Measurements from ENCODE around the gene ZNF334.
A peak's percentile ranks its signal among the peaks of the same experiment; 100 is the strongest.

The ZNF334 gene

DNA sequence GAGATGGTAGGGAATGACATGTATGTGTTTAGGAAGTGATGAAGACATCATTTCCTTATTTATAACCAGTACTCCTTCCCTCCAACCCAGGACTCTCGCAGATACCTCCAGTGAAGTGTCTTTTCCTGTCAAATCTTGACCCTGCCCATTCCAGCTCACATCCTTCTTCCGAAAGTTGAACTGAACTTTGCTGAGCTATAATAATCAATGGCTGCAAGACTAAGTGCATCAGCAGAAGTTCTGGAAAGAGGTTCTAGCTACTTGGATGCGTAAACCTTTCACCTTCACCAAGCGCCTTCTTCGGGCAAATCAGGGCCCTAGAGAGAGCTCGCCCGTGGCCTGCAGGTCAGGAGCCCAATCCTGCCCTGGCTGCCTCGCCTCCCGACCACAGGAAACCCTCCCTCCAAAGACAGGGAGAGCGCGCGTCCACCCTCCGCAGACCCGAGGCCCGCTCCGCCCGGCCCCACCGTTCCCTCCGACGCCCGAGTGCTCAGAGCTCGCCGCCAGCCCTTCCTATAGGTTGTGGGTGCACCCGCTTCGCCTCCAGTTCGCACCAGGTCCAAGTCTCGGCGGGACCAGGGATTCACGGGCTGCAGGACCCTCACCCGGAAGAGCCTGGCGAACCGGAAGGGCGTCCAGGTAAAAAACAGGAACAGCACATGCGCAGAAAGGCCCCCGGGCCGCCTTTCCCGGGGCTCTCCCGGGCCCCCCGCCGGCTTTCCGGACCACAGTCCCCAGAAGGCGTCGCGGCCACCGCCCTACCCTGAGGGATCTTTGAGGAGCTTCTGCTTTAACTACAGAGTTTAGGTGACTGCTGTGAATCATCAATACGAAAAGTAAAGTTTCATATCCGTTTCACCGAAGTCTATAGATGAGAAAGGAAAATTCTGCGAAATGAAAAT, at the start of gene ZNF334:
ZNF334 (minus strand) TSS at position 617 of the 902 bp plus-strand sequence. CDS start 1,457 bp downstream, outside the sequence.
- no peak for DNase-seq

- DNase-seq: peak; percentile 60
These were observed 49.2 kb upstream of the ZNF334 start for GRCh38 chr20:46562373-46563169.

- no peak for DNase-seq
These were observed 48.6 kb upstream of the ZNF334 start for GRCh38 chr20:46562009-46562372.

DNA sequence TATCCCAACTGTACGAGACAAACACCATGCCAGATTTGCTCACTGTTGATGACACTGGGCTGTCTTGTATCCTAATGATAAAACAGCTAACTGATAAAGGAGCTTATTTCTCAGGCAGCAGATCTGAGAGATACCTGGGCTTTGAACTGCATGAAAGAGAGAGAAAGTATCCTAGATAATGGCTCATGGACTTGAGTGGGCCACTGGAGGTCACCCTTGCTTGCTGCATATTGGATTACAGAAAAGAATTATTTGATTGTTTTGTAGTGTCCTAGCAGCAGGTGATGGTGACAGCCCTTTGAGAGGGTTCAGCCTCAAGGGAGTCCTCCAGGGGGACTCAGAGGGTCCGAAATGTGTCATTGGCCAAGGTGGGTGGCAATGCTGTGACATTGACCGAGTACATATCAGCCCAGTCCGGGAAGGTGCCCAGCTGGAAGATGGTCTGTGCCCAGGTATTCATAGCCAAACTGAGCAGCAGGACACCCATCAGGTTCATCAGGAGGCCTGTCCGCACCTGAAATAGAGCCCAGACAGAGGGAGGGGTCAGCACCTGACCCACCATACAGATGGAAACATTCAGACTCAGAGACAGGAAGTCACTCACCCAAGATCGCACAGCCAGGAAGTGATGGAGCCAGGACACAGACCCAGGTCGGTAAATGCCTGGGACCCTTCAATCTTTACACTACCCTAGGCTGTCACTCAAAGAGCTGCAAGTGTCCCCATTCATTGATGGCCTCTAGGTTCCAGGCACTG, 46.5 kb upstream of the ZNF334 start:
- DNase-seq: no peak

- DNase-seq: no peak
These were observed 45.6 kb upstream of the ZNF334 start for GRCh38 chr20:46559001-46559400.

- no peak for DNase-seq
These were observed 45.2 kb upstream of the ZNF334 start for GRCh38 chr20:46558511-46558959.

GRCh38 chr20:46557231-46557956, 44.0 kb upstream of the ZNF334 start:
- DNase-seq: no peak

- no peak for DNase-seq
These were observed 42.1 kb upstream of the ZNF334 start for GRCh38 chr20:46555370-46555956.

DNA sequence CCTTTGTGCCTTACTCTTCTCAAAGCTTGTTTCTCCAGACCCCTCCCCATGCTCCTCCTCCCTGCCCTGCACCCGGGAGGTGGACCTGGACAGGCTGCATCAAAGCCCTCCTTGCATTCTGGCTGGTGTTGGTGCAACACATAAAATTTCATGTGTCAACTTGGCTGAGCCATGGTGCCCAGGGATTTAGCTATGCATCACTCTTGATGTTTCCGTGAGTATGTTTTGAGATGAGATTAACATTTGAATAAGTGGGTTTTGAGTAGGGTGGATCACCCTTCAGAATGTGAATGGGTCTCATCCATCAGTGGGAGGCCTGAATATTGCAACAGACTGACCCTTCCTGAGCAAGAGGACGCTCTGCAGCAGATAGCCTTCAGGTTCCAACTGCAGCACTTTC, 41.5 kb upstream of the ZNF334 start:
- no peak for DNase-seq

- DNase-seq: no peak
These were observed 40.6 kb upstream of the ZNF334 start for GRCh38 chr20:46553926-46554325.

DNA sequence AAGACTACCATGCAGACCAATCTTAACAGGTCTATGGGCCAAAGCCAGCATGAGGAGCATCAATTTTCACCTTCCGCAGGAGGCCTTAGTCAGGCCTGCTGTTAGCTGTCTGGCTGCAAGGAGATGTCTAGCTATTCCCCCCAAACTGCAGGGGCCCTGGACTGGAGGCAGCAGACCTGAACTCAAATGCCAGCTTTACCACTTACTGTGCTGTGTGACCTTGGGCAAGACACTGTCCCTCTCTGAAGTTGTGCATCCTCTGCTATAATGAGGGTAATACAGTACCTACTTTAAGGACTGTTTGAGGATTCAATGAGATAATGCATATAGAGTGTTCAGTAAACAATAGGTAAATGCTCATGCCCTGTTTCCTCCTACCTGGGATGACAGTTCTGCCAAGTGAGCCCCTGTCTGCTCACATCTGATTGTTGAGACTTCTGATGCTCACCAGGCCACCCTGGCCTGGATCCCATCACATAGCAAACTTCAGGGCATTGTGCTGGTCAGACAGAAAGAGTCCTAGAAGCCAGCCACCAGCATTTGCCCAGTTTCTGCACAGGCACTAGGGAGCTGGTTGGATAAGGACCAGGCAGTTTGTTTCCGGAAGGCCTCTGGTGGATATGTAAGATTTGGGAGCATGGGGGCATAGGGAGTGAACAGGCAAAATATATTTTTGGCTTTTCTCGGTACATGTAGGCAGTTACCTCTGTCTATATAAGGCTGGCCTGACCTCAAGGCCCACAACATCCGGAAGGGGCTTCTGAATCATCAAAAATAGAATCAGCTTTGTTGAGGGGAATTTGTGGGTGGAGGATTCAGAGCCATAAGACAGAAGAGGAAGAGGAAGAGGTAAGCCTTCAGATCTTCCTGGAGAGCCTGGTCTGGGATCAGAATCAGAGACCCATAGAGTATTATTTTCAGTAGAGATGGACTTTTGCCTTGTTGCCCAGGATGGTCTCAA, 39.4 kb upstream of the ZNF334 start:
- DNase-seq: peak; percentile 41

DNA sequence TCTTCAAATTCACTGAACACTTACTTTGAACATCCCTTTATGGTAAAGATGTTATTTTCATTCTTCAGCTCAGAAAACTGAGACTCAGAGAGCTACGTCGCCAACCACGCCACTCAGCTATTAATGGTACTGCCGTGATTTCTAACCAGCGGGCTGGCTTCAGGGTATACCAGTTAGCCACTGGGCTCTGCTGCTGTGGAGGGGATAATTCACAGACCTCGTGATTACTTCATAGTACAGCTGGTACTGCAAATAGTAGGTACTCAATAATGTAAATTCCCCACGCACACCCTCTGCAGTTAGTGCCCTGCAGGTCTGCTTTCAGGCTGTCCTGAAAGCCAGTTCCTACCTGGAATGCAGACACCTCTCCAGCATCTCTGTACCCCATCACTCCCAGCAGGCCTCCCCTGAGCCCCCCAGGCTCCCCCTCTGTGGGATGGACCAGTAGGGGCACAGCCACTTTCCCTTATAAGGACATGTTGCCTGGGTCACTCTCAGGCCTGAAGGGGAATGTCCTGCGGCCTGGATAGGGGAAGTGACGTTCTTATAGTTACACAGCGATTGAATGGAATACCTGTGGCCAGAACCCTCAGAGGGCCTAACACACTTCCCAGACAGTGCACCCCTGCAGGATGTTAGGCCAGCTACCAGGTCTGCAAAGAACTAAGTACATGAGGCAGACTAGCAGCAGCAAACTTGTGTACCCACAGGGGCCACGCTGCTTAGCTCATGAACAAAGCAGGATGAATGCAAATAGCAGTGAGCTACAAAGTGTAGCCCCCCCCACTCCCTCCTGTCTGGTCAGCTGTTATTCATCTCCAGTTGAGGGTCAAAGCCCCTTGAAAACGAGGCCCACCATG, 38.4 kb upstream of the ZNF334 start:
- DNase-seq: no peak

DNA sequence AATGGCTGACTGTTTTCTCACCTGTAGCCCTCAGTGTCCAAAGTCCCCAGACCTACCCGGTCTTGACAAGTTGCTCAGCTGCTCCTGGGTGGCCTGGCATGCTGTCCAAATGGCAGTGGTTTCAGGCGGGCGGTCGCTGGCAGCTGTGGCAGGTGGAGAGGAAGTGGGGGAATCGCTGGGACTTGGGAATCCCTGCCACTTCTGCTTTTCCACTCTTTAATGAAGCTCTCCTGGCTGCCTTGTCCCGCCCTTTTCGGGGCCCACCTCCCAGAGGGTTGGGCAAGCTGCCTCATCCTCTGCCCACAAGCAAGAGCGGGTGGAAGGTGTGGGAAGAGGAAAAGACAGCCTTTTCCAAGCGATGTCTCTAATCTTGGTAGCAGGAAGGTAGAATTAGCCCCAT, 37.1 kb upstream of the ZNF334 start, which contains the start of gene OCSTAMP:
OCSTAMP (minus strand) TSS at position 194 of the 400 bp plus-strand sequence; CDS start at position 100, 94 bp downstream.
- no peak for DNase-seq

DNA sequence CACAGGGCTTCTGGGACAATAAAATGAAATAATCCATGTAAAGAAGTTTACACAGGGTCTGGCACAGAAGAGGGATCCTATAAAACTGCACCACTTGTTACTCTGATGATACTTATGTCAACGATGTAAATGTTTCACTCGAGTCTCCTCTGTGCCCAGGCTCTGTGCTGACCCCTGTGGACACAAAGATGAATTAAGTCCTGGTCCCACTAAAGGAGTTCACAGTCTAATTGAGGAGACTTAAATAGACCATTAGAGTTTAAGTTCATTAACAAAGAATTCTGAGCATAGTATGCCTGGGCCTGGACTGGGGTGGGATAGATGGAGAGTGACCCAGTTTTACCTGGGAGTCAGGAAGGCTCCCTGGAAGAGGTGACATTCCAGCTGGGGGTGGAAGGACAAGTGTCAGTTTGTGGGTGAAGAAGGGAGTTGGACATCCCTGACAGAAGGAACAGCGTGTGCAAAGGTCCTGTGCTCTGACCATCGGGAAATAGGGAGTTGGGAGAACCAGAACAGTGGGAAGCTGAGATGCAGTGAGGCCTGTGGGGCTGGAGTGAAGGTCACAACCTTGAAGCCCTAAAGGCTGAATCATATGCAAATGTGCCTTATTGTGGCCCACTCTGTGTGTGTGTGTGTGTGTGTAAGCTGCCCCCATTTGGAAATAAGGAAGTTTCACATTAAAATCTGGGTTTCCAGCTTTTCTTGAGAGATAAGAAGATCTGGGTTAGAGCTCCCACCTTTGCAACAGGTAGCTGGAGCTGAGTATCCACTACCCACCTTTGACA, 36.0 kb upstream of the ZNF334 start:
- no peak for DNase-seq

DNA sequence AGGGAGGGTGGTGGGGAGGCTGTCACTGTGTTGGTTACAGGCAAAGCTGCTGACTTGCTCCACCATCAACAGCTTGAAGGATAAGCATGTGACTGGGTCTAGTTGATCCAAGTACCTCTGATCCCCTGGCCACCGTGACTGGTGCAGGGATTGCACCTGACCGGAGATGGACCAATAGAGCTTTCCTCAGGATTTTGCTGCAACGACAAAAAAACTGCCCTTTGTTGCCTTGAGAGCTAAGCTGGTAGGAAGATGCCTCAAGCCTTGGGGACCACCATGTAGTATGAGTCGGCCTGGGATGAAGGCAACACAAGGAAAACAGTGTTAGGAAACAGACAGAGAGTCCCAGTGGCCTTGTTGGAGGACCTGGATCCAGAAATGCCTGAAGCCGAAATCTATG, 35.3 kb upstream of the ZNF334 start:
- DNase-seq: no peak

GRCh38 chr20:46547995-46548394, 34.6 kb upstream of the ZNF334 start:
- no peak for DNase-seq

GRCh38 chr20:46546936-46547335, 33.6 kb upstream of the ZNF334 start:
- no peak for DNase-seq

DNA sequence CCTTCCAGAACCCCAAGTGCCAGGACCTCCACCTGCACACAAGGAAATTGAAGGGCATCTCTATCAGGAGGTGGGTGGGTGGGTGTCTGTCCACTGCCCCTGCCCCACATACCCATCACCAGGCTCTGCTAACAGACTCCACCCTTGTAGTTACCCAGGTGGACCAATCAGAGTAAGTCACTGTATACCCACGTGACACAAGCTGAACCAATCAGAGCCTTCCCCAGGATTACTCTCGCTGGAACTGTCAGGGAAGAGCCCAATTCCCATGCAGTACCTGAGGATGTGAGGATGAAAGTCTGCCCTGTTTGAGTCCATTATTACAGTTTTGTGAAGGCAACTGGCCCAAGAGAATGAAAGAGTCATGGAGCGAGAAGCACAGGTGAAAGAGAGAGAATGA, 32.9 kb upstream of the ZNF334 start:
- no peak for DNase-seq

DNA sequence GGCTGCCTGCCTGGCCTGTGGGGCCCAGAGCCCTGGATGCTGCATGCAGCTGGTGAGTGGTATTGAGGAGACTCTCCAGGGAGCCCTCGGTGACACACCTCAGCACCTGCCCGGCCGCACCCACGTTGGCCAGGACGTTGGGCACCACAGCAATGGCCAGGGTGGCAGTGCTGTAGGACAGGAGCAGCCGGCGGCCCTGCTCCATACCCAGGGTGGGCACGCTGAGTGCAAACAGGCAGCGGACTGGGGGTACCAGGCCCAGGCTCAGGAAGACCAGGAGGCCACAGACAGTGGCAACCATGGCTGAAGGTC, 32.4 kb upstream of the ZNF334 start:
- no peak for DNase-seq

Measured in CD4-positive, alpha-beta T cell treated with Interleukin-21 for 1 hour (primary cell).